Hepatocyte (in vitro differentiated cells): Measurements from ENCODE around the gene CD81.

Experiments
- CTCF ChIP-seq: fragments of 200-600 bp; sonication (generic); IDR thresholded peaks from 2 replicates; pipeline ENCODE4 v1.5.1; 2016; ENCODE audit warnings: antibody characterized with exemption, mild to moderate bottlenecking; ENCODE audit not compliant: poor library complexity
- EZH2 ChIP-seq: fragments of 200-600 bp; sonication (generic); IDR thresholded peaks from 2 replicates; pipeline ENCODE4 v1.6.1; 2016; ENCODE audit warnings: antibody characterized with exemption, mild to moderate bottlenecking, borderline replicate concordance
- EZH2phosphoT487 ChIP-seq: fragments of 200-600 bp; sonication (generic); IDR thresholded peaks from one replicate; pipeline ENCODE4 v1.6.1; 2018; ENCODE audit warnings: antibody characterized with exemption, mild to moderate bottlenecking, low read depth, moderate library complexity; ENCODE audit not compliant: unreplicated experiment, severe bottlenecking

- TF ChIP-seq CTCF (no peak), EZH2 (no peak), EZH2phosphoT487 (no peak)
Observed at GRCh38 chr11:2393941-2394817, 17.1 kb downstream of the CD81 start.
